ENCODE results near the gene MEF2C. TPM values are rescaled to one million over a fixed set of nuclear protein-coding genes. Genes with fewer than 3 reads are reported as not detected.

MEF2C gene
- total RNA-seq, 1 donor from 2014 or later = 42.0 TPM

DNA sequence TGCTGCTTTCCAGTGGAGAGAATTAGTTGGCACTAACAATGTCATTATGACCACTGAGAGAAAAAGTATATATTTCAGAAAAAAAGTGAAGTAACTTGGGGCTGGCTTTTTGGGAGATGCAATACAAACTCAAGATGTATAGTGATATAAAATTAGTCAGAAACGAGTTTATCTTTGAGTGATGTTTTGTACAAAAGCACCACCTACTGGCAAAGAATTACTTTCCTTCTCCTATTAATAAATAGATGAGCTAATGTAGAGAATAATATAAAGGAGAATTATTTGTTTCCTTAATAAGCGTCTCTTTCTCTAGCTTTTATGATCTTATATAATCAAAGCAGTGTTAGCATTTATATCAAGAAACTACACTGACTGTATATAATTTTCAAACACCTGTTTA, 158.8 kb downstream of the MEF2C start:
- intact Hi-C loops (cut with DNase I) = no loop called here

DNA sequence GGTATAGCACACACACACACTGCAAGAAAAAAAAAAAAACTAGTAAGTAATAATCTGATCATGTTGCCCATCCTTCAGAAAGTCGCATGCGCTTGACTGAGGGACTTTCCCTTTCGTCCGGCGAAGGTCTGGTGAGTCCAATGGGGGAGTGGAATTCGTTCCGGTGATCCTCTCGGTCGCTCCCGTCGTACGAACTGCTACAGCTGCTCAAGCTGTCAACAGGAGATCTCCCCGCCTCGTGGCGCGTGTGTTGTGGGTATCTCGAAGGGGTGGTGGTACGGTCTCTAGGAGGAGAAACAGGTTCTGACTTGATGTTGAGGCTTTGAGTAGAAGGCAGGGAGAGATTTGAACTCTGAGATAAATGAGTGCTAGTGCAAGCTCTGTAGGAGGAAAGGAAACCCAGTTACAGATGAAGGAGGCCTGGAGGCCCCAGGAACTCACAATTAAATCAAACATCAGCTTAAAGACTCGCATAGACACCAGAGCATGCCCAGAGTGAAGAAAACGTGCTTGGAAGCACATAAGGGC, 160.4 kb downstream of the MEF2C start:
- no peak for ATAC-seq
- intact Hi-C loops (cut with DNase I) = no loop called here
- no peak for DNase-seq
- Histone ChIP-seq H3K9me3 (no peaks in the 10 kb centered on the region), H3K4me3 (no peak overlapping the region), H3K4me1 (no peaks in the 10 kb centered on the region), H3K27me3 (ENCODE audit: low read depth) (no peaks in the 10 kb centered on the region), H3K36me3 (peaks cover 78% of the 10 kb centered on the region), H3K27ac (no peak overlapping the region)
- TF ChIP-seq, protein P1, sequence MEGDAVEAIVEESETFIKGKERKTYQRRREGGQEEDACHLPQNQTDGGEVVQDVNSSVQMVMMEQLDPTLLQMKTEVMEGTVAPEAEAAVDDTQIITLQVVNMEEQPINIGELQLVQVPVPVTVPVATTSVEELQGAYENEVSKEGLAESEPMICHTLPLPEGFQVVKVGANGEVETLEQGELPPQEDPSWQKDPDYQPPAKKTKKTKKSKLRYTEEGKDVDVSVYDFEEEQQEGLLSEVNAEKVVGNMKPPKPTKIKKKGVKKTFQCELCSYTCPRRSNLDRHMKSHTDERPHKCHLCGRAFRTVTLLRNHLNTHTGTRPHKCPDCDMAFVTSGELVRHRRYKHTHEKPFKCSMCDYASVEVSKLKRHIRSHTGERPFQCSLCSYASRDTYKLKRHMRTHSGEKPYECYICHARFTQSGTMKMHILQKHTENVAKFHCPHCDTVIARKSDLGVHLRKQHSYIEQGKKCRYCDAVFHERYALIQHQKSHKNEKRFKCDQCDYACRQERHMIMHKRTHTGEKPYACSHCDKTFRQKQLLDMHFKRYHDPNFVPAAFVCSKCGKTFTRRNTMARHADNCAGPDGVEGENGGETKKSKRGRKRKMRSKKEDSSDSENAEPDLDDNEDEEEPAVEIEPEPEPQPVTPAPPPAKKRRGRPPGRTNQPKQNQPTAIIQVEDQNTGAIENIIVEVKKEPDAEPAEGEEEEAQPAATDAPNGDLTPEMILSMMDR (IDR thresholded peaks at IDR 0.05) = no peak

More for the DNA sequence above, 158.8 kb downstream of the MEF2C start:
- Histone ChIP-seq H3K4me3 (no peak overlapping the region), H3K36me3 (peaks cover 91% of the 10 kb centered on the region), H3K9me3 (no peaks in the 10 kb centered on the region), H3K4me1 (no peaks in the 10 kb centered on the region), H3K27me3 (ENCODE audit: low read depth) (no peaks in the 10 kb centered on the region), H3K27ac (no peak overlapping the region)
- DNase-seq (no peak), ATAC-seq (no peak)
- TF ChIP-seq, protein P1 (IDR thresholded peaks at IDR 0.05) = no peak

DNA sequence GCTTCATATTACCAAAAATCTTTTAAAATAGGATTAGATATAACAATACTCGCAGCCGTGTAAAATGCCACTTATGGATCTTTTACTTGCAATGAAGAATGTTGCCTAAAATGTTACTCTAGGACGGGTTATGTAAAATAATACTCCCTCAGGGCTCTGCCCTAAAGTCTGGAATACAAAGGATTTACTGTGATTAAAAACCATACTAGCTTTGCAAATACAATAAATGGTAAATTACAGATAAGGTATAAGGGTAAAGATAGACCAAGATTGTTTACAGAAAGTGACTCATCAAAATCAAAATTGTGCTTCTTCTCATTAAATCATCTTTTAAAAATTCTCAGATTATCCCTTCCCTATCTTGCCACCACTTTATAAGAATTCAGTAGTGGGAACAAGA, 163.6 kb downstream of the MEF2C start:
- ATAC-seq (no peak), DNase-seq (no peak)
- no peak overlapping the region for H3K27ac ChIP-seq
- H3K36me3 ChIP-seq = peaks cover 49% of the 10 kb centered on the region
- intact Hi-C loops (cut with DNase I) = no loop called here
- H3K4me3 ChIP-seq = no peak overlapping the region
- TF ChIP-seq, protein P1 (IDR thresholded peaks at IDR 0.05) = no peak
- no peaks in the 10 kb centered on the region for H3K9me3 ChIP-seq
- H3K4me1 ChIP-seq = no peaks in the 10 kb centered on the region
- no peaks in the 10 kb centered on the region for H3K27me3 ChIP-seq (ENCODE audit: low read depth)

DNA sequence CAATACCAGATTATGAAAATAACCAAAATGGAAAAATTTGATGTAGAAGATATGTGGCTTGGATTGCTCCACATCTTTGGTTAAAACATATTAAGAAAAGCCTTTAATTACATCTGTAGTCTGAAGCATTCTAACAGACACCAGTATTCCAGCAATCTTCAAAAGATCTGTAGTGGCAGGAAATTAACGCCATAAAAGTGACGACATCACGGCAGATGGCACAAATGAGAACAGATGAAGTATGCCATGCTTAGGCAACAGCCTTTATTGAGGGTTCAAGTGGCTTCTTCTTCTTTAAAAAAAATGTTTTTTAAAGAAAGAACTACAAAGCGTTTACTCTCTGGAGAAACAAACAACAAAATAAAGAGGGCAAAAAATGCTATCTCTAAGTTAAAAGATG, 164.2 kb downstream of the MEF2C start:
- Histone ChIP-seq H3K27me3 (ENCODE audit: low read depth) (no peaks in the 10 kb centered on the region), H3K36me3 (peaks cover 42% of the 10 kb centered on the region), H3K4me3 (no peak overlapping the region), H3K9me3 (no peaks in the 10 kb centered on the region), H3K4me1 (no peaks in the 10 kb centered on the region), H3K27ac (no peak overlapping the region)
- intact Hi-C loops (cut with DNase I) = no loop called here
- TF ChIP-seq, protein P1 (IDR thresholded peaks at IDR 0.05) = no peak
- ATAC-seq (no peak), DNase-seq (no peak)

DNA sequence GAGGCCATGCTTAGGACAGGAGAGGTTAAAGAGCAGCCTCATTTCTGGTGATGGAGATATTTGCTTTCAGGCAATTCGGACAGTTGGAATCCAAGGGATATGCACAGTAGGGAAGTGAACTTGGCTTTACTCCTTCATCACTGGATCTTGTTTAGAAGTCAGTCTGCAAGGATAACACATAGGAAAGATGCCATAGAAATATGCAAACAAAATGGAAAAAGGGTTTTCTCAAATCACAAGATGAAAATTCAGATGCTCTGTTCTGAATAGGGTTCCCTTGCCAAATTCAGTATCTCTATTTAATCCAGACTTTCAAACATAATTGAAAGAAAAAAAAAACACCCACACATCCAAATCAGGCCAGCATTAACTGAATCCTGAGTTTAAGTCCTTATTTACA, 166.9 kb downstream of the MEF2C start:
- peaks cover 15% of the 10 kb centered on the region for H3K36me3 ChIP-seq
- TF ChIP-seq, protein P1 (IDR thresholded peaks at IDR 0.05) = no peak
- no peaks in the 10 kb centered on the region for H3K4me1 ChIP-seq
- no peaks in the 10 kb centered on the region for H3K9me3 ChIP-seq
- no peaks in the 10 kb centered on the region for H3K27me3 ChIP-seq (ENCODE audit: low read depth)
- no peak overlapping the region for H3K27ac ChIP-seq
- ATAC-seq = no peak
- no peak overlapping the region for H3K4me3 ChIP-seq
- no peak for DNase-seq
- intact Hi-C loops (cut with DNase I) = no loop called here

DNA sequence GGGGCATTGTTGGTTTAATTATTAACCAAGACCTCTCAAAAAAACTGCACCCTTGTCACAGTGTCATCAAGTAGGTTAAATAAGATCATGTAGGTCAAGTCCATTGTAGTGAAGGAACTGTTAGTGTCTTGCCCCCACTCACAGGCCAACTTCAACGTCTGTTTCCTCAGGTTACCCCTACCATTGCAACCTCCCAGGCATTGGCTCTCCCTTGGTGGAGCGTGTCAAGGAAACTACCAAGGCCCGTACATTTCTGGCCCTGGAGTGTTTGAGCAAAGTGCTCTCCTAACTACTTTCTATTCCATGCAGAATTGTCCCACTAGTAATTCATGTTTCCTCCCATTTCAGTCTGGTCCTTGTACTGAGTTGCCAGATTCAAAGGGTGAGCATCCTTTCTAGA, 167.5 kb downstream of the MEF2C start:
- ATAC-seq (no peak), DNase-seq (no peak)
- H3K9me3 ChIP-seq = no peaks in the 10 kb centered on the region
- no peak overlapping the region for H3K4me3 ChIP-seq
- TF ChIP-seq, protein P1 (IDR thresholded peaks at IDR 0.05) = no peak
- no peaks in the 10 kb centered on the region for H3K4me1 ChIP-seq
- intact Hi-C loops (cut with DNase I) = no loop called here
- H3K36me3 ChIP-seq = peaks cover 9% of the 10 kb centered on the region
- no peaks in the 10 kb centered on the region for H3K27me3 ChIP-seq (ENCODE audit: low read depth)
- H3K27ac ChIP-seq = no peak overlapping the region

Data from lower lobe of right lung (tissue), 2 donors.